CD14-positive monocyte (primary cell): ENCODE results near the gene YES1. TPM values are rescaled to one million over a fixed set of nuclear protein-coding genes. Genes with fewer than 3 reads are reported as not detected.

Experiments used
- DNase-seq, 3 donors: peaks; one replicate each; pipeline ENCODE4 v3.0.0-alpha.2; 2011 to 2022
- H2AFZ ChIP-seq: 2 replicates; pipeline ENCODE4 v1.6.0; 2012; ENCODE audit warnings: mild to moderate bottlenecking, low read depth, low read length, inconsistent platforms; ENCODE audit not compliant: insufficient read depth, poor library complexity, severe bottlenecking
- H3K27ac ChIP-seq, 2 donors: 1 replicate in 1 of 2; 2 replicates in 1 of 2; pipeline ENCODE4 v1.5.1; 2012 to 2013; ENCODE audit warnings: low read length in 2 of 2, control low read depth in 1 of 2, inconsistent platforms in 1 of 2, low read depth in 1 of 2, mild to moderate bottlenecking in 1 of 2
- H3K27me3 ChIP-seq, 2 donors: one replicate each; pipeline versions ENCODE4 v1.6.0 to v1.6.1; 2011 to 2013; ENCODE audit warnings: low read length in 2 of 2; ENCODE audit not compliant: control insufficient read depth in 2 of 2, insufficient read depth in 2 of 2
- H3K36me3 ChIP-seq, 2 donors: replicated peaks in 1 of 2; 1 replicate in 1 of 2; 2 replicates in 1 of 2; pipeline versions ENCODE4 v1.5.1 to v1.6.1; 2012 to 2013; ENCODE audit warnings: low read length in 2 of 2, control low read depth in 1 of 2, inconsistent platforms in 1 of 2, mild to moderate bottlenecking in 1 of 2; ENCODE audit not compliant: insufficient read depth in 2 of 2, control insufficient read depth in 1 of 2
- H3K4me1 ChIP-seq, 2 donors: 1 replicate in 1 of 2; 2 replicates in 1 of 2; pipeline versions ENCODE4 v1.5.1 to v1.6.1; 2012 to 2013; ENCODE audit warnings: low read length in 2 of 2, control low read depth in 1 of 2, inconsistent platforms in 1 of 2, mild to moderate bottlenecking in 1 of 2, moderate library complexity in 1 of 2; ENCODE audit not compliant: insufficient read depth in 2 of 2, control insufficient read depth in 1 of 2
- H3K4me2 ChIP-seq: replicated peaks from 2 replicates; pipeline ENCODE3; 2012; ENCODE audit warnings: low read length, moderate library complexity, mild to moderate bottlenecking; ENCODE audit not compliant: poor library complexity, severe bottlenecking; ENCODE audit errors: extremely low read depth
- H3K4me3 ChIP-seq, 3 experiments: fragments of 200-600 bp in 1 of 3; sonication (generic) in 1 of 3; replicated peaks in 1 of 3; 1 replicate in 2 of 3; 2 replicates in 1 of 3; pipeline ENCODE4 v1.5.1; 2011 to 2013; ENCODE audit warnings: low read length in 3 of 3, mild to moderate bottlenecking in 3 of 3, control low read depth in 2 of 3, low read depth in 2 of 3, inconsistent platforms in 1 of 3, moderate library complexity in 1 of 3
- H3K79me2 ChIP-seq: 2 replicates; pipeline ENCODE4 v1.6.0; 2012; ENCODE audit warnings: mild to moderate bottlenecking, control low read depth, inconsistent platforms, low read length, moderate library complexity; ENCODE audit not compliant: insufficient read depth
- H3K9ac ChIP-seq: 2 replicates; pipeline ENCODE4 v1.6.0; 2017; ENCODE audit warnings: low read length, mild to moderate bottlenecking; ENCODE audit not compliant: insufficient read depth, poor library complexity, severe bottlenecking
- H3K9me3 ChIP-seq, 2 donors: replicated peaks in 1 of 2; 1 replicate in 1 of 2; 2 replicates in 1 of 2; pipeline versions ENCODE4 v1.5.1 to v1.6.1; 2012 to 2013; ENCODE audit warnings: low read length in 2 of 2, control low read depth in 1 of 2; ENCODE audit not compliant: control insufficient read depth in 1 of 2, insufficient read depth in 1 of 2
- H4K20me1 ChIP-seq: 2 replicates; pipeline ENCODE4 v1.6.0; 2012; ENCODE audit warnings: mild to moderate bottlenecking, low read length, control low read depth, moderate library complexity; ENCODE audit not compliant: insufficient read depth
- H3K27ac Mint-ChIP-seq, 7 donors: one replicate each; pipeline ENCODE4 v1.8.0; 2020; ENCODE audit warnings: mild to moderate bottlenecking in 7 of 7, mixed read lengths in 7 of 7, moderate library complexity in 6 of 7, inconsistent platforms in 2 of 7
- H3K27me3 Mint-ChIP-seq, 3 donors: one replicate each; pipeline ENCODE4 v1.8.0; 2021 to 2022; ENCODE audit warnings: low read depth in 3 of 3, mild to moderate bottlenecking in 3 of 3, mixed read lengths in 3 of 3, moderate library complexity in 3 of 3, inconsistent platforms in 1 of 3
- H3K36me3 Mint-ChIP-seq, 2 donors: one replicate each; pipeline ENCODE4 v1.8.0; 2020; ENCODE audit warnings: mixed read lengths in 2 of 2, inconsistent platforms in 1 of 2, mild to moderate bottlenecking in 1 of 2
- H3K4me1 Mint-ChIP-seq: one replicate; pipeline ENCODE4 v1.8.0; 2020; ENCODE audit warnings: mild to moderate bottlenecking, mixed read lengths
- H3K4me3 Mint-ChIP-seq, 2 donors: one replicate each; pipeline ENCODE4 v1.8.0; 2020; ENCODE audit warnings: mild to moderate bottlenecking in 2 of 2, mixed read lengths in 2 of 2, moderate library complexity in 1 of 2
- H3K9me3 Mint-ChIP-seq, 7 donors: one replicate each; pipeline ENCODE4 v1.8.0; 2020 to 2022; ENCODE audit warnings: mixed read lengths in 7 of 7, mild to moderate bottlenecking in 6 of 7, moderate library complexity in 6 of 7, inconsistent platforms in 2 of 7
- CTCF ChIP-seq: fragments of 200-600 bp; IDR thresholded peaks from one replicate; pipeline ENCODE4 v1.8.0; 2022; ENCODE audit warnings: antibody characterized with exemption, mild to moderate bottlenecking
- WGBS: methylation state at CpG from one replicate; pipeline ENCODE4 v1.1.5; 2013; ENCODE audit warnings: missing lambda C conversion rate; ENCODE audit not compliant: insufficient coverage; 5-methylcytosine and 5-hydroxymethylcytosine counted together
- intact Hi-C, 2 donors: fragments of 100-400 bp; cut with micrococcal nuclease; formaldehyde crosslinking; loops; one replicate each; pipeline versions ENCODE4 v1.15.0 to v1.15.1; 2023
- polyA plus RNA-seq, 3 donors: library from polyadenylated mRNA; depleted of rRNA in 1 of 3; unstranded in 2 of 3; stranded (reverse) in 1 of 3; fragments of 300-500 nt in 2 of 3; fragments of >200 nt in 1 of 3; fragmentation: Illumina TruSeq in 2 of 3; gene quantifications; 1 replicate in 2 of 3; 2 replicates in 1 of 3; pipeline ENCODE4 v1.2.3, GENCODE V29; 2012 to 2021

YES1 gene
- polyA plus RNA-seq, 3 donors, result not detected

- Histone ChIP-seq H3K36me3 (no peaks in the 10 kb centered on the region), H3K9ac (no peak overlapping the region), H3K9me3 (no peaks in the 10 kb centered on the region), H3K79me2 (peaks cover 2% of the 10 kb centered on the region), H4K20me1 (no peaks in the 10 kb centered on the region), H3K27ac (peak overlapping the region in 1 of 2 donors; percentile 45), H3K4me2 (no peak overlapping the region), H2AFZ (no peak overlapping the region), H3K4me3 (no peak overlapping the region), H3K27me3 (no peaks in the 10 kb centered on the region), H3K4me1 (peaks cover 4 to 8% of the 10 kb centered on the region in 2 donors)
- H3K27ac Mint-ChIP-seq, result peak overlapping the region; percentile 20 to 81 (median 51)
- 68% methylated on average over 4 of the region's 8 CpGs for WGBS
- intact Hi-C loops, result no loop called here
- peaks cover 0 to 2% (median 0%) of the 10 kb centered on the region in 7 donors for H3K9me3 Mint-ChIP-seq
- H3K36me3 Mint-ChIP-seq, result peaks cover 32 to 46% of the 10 kb centered on the region in 2 donors
- TF ChIP-seq CTCF, result no peak
- peaks cover 12% of the 10 kb centered on the region for H3K4me1 Mint-ChIP-seq
- DNase-seq, result no peak
- H3K4me3 Mint-ChIP-seq, result no peak overlapping the region
- no peaks in the 10 kb centered on the region for H3K27me3 Mint-ChIP-seq
These were observed 108.7 kb downstream of the YES1 start for GRCh38 chr18:703213-703967.

GRCh38 chr18:697800-698199, 114.2 kb downstream of the YES1 start:
- no peak overlapping the region for H2AFZ ChIP-seq
- no peaks in the 10 kb centered on the region for H3K27me3 ChIP-seq
- WGBS, result 93% methylated on average over 3 of the region's 10 CpGs
- no peak for DNase-seq
- H3K4me1 ChIP-seq, result peaks cover 0 to under 1% of the 10 kb centered on the region in 2 donors
- no peak overlapping the region for H3K27ac Mint-ChIP-seq
- H3K4me2 ChIP-seq, result no peak overlapping the region
- H4K20me1 ChIP-seq, result no peaks in the 10 kb centered on the region
- no peak overlapping the region for H3K9ac ChIP-seq
- H3K4me1 Mint-ChIP-seq, result peaks cover 1% of the 10 kb centered on the region
- H3K27ac ChIP-seq, result no peak overlapping the region
- H3K9me3 Mint-ChIP-seq, result no peaks in the 10 kb centered on the region
- no peaks in the 10 kb centered on the region for H3K27me3 Mint-ChIP-seq
- no peaks in the 10 kb centered on the region for H3K9me3 ChIP-seq
- TF ChIP-seq CTCF, result no peak
- H3K36me3 Mint-ChIP-seq, result peaks cover 13 to 45% of the 10 kb centered on the region in 2 donors
- H3K79me2 ChIP-seq, result no peaks in the 10 kb centered on the region
- H3K4me3 Mint-ChIP-seq, result no peak overlapping the region
- H3K36me3 ChIP-seq, result peaks cover 0 to 15% of the 10 kb centered on the region in 2 donors
- no peak overlapping the region for H3K4me3 ChIP-seq
- intact Hi-C loops, result no loop called here
